GM12878 (cell line): Measurements from ENCODE around the gene FBXL15. TPM values are rescaled to one million over a fixed set of nuclear protein-coding genes. Genes with fewer than 3 reads are reported as not detected.

Experiments
- ASH2L ChIP-seq: fragments of 300-600, 200-600 bp; sonication (generic); IDR thresholded peaks from 2 replicates; pipeline ENCODE4 v1.6.1; 2017; ENCODE audit warnings: low read depth, mild to moderate bottlenecking, borderline replicate concordance
- ATF3 ChIP-seq: IDR thresholded peaks from 2 replicates; pipeline ENCODE4 v1.6.1; 2011; ENCODE audit warnings: low read depth, mild to moderate bottlenecking, low read length, moderate library complexity, borderline replicate concordance; ENCODE audit errors: extremely low read depth
- BHLHE40 ChIP-seq, 2 experiments: fragments of 450-650 bp in 1 of 2; IDR thresholded peaks; 2 replicates each; pipeline ENCODE4 v1.6.1; 2011 to 2017; ENCODE audit warnings: low read depth in 2 of 2, borderline replicate concordance in 1 of 2, improper control_type of control experiment in 1 of 2, low read length in 1 of 2, mild to moderate bottlenecking in 1 of 2
- CEBPB ChIP-seq, 2 experiments: fragments of 150-350 bp in 1 of 2; IDR thresholded peaks; 2 replicates each; pipeline ENCODE4 v1.6.1; 2012 to 2014; ENCODE audit warnings: low read depth in 2 of 2, low read length in 2 of 2, borderline replicate concordance in 1 of 2, inconsistent platforms in 1 of 2
- CEBPZ ChIP-seq: fragments of 150-350 bp; IDR thresholded peaks from 2 replicates; pipeline ENCODE4 v1.6.1; 2016; ENCODE audit warnings: low read depth, low read length
- CHD4 ChIP-seq: fragments of 200-600 bp; sonication (generic); IDR thresholded peaks from 2 replicates; pipeline ENCODE4 v1.6.1; 2016; ENCODE audit warnings: mild to moderate bottlenecking
- E2F8 ChIP-seq: fragments of 450-650 bp; IDR thresholded peaks from 2 replicates; pipeline ENCODE4 v1.6.1; 2018; ENCODE audit warnings: mild to moderate bottlenecking, low read depth, moderate library complexity; ENCODE audit not compliant: partially characterized antibody
- EED ChIP-seq: sonication (generic); IDR thresholded peaks from 2 replicates; pipeline ENCODE4 v1.6.1; 2016; ENCODE audit warnings: antibody characterized with exemption, low read depth
- KDM1A ChIP-seq: fragments of 200-600 bp; sonication (generic); IDR thresholded peaks from 2 replicates; pipeline ENCODE4 v1.6.1; 2016; ENCODE audit warnings: borderline replicate concordance
- MYB ChIP-seq: fragments of 150-350 bp; IDR thresholded peaks from 2 replicates; pipeline ENCODE4 v1.6.1; 2014; ENCODE audit warnings: mild to moderate bottlenecking, low read depth, low read length, borderline replicate concordance
- NFYB ChIP-seq: IDR thresholded peaks from 2 replicates; pipeline ENCODE4 v1.6.1; 2011; ENCODE audit warnings: low read depth, mild to moderate bottlenecking, low read length, improper control_type of control experiment, moderate library complexity; ENCODE audit not compliant: insufficient read depth
- NKRF ChIP-seq: fragments of 450-650 bp; conservative IDR thresholded peaks from 2 replicates; pipeline ENCODE4 v1.6.1; 2017; ENCODE audit warnings: mild to moderate bottlenecking, moderate library complexity
- PKNOX1 ChIP-seq: fragments of 450-650 bp; IDR thresholded peaks from 2 replicates; pipeline ENCODE4 v1.6.1; 2016; ENCODE audit warnings: mild to moderate bottlenecking
- SMAD1 ChIP-seq: fragments of 450-650 bp; IDR thresholded peaks from 2 replicates; pipeline ENCODE4 v1.6.1; 2018; ENCODE audit warnings: mild to moderate bottlenecking, low read depth; ENCODE audit not compliant: partially characterized antibody
- SREBF1 ChIP-seq: IDR thresholded peaks from 2 replicates; pipeline ENCODE4 v1.6.1; 2012; ENCODE audit warnings: mild to moderate bottlenecking, low read length
- polyA plus RNA-seq, 11 experiments: library from polyadenylated mRNA; depleted of rRNA in 4 of 11; unstranded in 6 of 11; stranded (reverse) in 5 of 11; fragments of >200 nt; fragmentation: Nextera tagmentation in 4 of 11; fragmentation: Illumina TruSeq in 1 of 11; extraction: Ambion mirVana in 4 of 11; extraction: Trizol in 1 of 11; gene quantifications; 1 replicate in 1 of 11; 2 replicates in 10 of 11; pipeline versions ENCODE4 v1.2.1 to v1.2.3, GENCODE V29; 2011 to 2016; ENCODE audit warnings: inconsistent platforms in 2 of 11, missing spikeins in 2 of 11, low read depth in 1 of 11
- total RNA-seq, 4 experiments: library from RNA; depleted of rRNA in 3 of 4; stranded (reverse); fragments of >200 nt in 3 of 4; fragmentation: Illumina TruSeq in 1 of 4; extraction: Trizol in 1 of 4; gene quantifications; 2 replicates each; pipeline versions ENCODE4 v1.2.1 to v1.2.3, GENCODE V29; 2013 to 2021

The FBXL15 gene
- total and polyA plus RNA-seq, 10 of the 15 experiments (the other 5 are each of a cell fraction or from before 2014, with no cell fraction given) = 0.13 to 21.3 (median 7.9) TPM

GRCh38 chr10:102395400-102396316 lies 25.0 kb upstream of the FBXL15 start, which contains the start of gene NFKB2 (continued):
- TF ChIP-seq SREBF1 = no peak
- peak; percentile 85 for TF ChIP-seq EED
- no peak for TF ChIP-seq SMAD1
- TF ChIP-seq MYB = no peak
- TF ChIP-seq PKNOX1 = no peak
- TF ChIP-seq BHLHE40 (IDR thresholded peaks at IDR 0.05; ENCODE audit: borderline replicate concordance in 1 of 2, low read depth in 2 of 2, low read length in 1 of 2) = 0 out of 4 replicates have a peak, but pooled peaks of 1 of the 2 experiments have one; percentile 3
- peak; percentile 60 for TF ChIP-seq NKRF
- no peak for TF ChIP-seq KDM1A
- no peak for TF ChIP-seq ASH2L
- no peak for TF ChIP-seq CEBPZ
- no peak for TF ChIP-seq CEBPB (IDR thresholded peaks at IDR 0.05; ENCODE audit: borderline replicate concordance in 1 of 2, low read depth in 2 of 2, low read length in 2 of 2)
- no peak for TF ChIP-seq NFYB
- TF ChIP-seq ATF3 = no peak
- no peak for TF ChIP-seq CHD4
- TF ChIP-seq E2F8 = no peak
